ENCODE measurements around the gene AMFR.
"Not testable (repeated sequence)": the region's sequence is repeated elsewhere in the genome, so short reads cannot be mapped to it uniquely, and the experiment has no call there.

The AMFR gene

GRCh38 chr16:56388209-56388608 is 37.1 kb downstream of the AMFR start:
- DNase-seq (ENCODE audit: low read depth), result no peak

- no peak for DNase-seq (ENCODE audit: low read depth)
Measured at GRCh38 chr16:56387396-56387795, 37.9 kb downstream of the AMFR start.

GRCh38 chr16:56384074-56384721 is 41.1 kb downstream of the AMFR start:
- no peak for DNase-seq (ENCODE audit: low read depth)

GRCh38 chr16:56382901-56383355 is 42.4 kb downstream of the AMFR start:
- no peak for DNase-seq (ENCODE audit: low read depth)

- DNase-seq (ENCODE audit: low read depth), result no peak
Measured at GRCh38 chr16:56382459-56382858, 42.9 kb downstream of the AMFR start.

- DNase-seq (ENCODE audit: low read depth), result not testable (repeated sequence)
Measured at GRCh38 chr16:56380778-56381485, 44.4 kb downstream of the AMFR start.

- not testable (repeated sequence) for DNase-seq (ENCODE audit: low read depth)
Measured at GRCh38 chr16:56379044-56379443, 46.3 kb downstream of the AMFR start.

- DNase-seq (ENCODE audit: low read depth), result not testable (repeated sequence)
Measured at GRCh38 chr16:56375792-56376191, 49.6 kb downstream of the AMFR start.

- DNase-seq (ENCODE audit: low read depth), result no peak
Measured at GRCh38 chr16:56373003-56373402, 52.3 kb downstream of the AMFR start.

- DNase-seq (ENCODE audit: low read depth), result no peak
Measured at GRCh38 chr16:56372013-56372634, 53.2 kb downstream of the AMFR start.

- no peak for DNase-seq (ENCODE audit: low read depth)
Measured at GRCh38 chr16:56371660-56371937, 53.7 kb downstream of the AMFR start.

GRCh38 chr16:56370875-56371659 is 54.3 kb downstream of the AMFR start:
- DNase-seq (ENCODE audit: low read depth), result no peak

- DNase-seq (ENCODE audit: low read depth), result no peak
Measured at GRCh38 chr16:56370185-56370874, 55.0 kb downstream of the AMFR start.

GRCh38 chr16:56369202-56369601 is 56.1 kb downstream of the AMFR start:
- DNase-seq (ENCODE audit: low read depth), result no peak

- DNase-seq (ENCODE audit: low read depth), result no peak
Measured at GRCh38 chr16:56368545-56368944, 56.8 kb downstream of the AMFR start.

GRCh38 chr16:56367764-56368163 is 57.6 kb downstream of the AMFR start:
- DNase-seq (ENCODE audit: low read depth), result no peak

GRCh38 chr16:56366945-56367344 is 58.4 kb downstream of the AMFR start:
- DNase-seq (ENCODE audit: low read depth), result no peak

- DNase-seq (ENCODE audit: low read depth), result no peak
Measured at GRCh38 chr16:56365552-56365951, 59.8 kb downstream of the AMFR start.

GRCh38 chr16:56364865-56365264 is 60.5 kb downstream of the AMFR start:
- no peak for DNase-seq (ENCODE audit: low read depth)

- DNase-seq (ENCODE audit: low read depth), result no peak
Measured at GRCh38 chr16:56363781-56364565, 61.4 kb downstream of the AMFR start.

- DNase-seq (ENCODE audit: low read depth), result no peak
Measured at GRCh38 chr16:56363181-56363716, 62.1 kb downstream of the AMFR start.

Measured in activated T-helper 1 cell treated with Interleukin-2 at 50 U/mL for 16 hours (primary cell).